SK-N-SH (cell line): ENCODE data around the gene NCAM1.

Experiments
- CHD2 ChIP-seq: fragments of 150-350 bp; IDR thresholded peaks from 2 replicates; pipeline ENCODE4 v1.6.1; 2018; ENCODE audit warnings: low read length; ENCODE audit not compliant: partially characterized antibody
- GATA2 ChIP-seq: sonication (generic); formaldehyde crosslinking; IDR thresholded peaks from 2 replicates; pipeline ENCODE4 v1.5.0; 2020; ENCODE audit warnings: mild to moderate bottlenecking, missing genetic modification reagents
- POLR2AphosphoS5 ChIP-seq: IDR thresholded peaks from 2 replicates; pipeline ENCODE4 v1.6.1; 2012; ENCODE audit warnings: low read depth, low read length
- RAD21 ChIP-seq: IDR thresholded peaks from 2 replicates; pipeline ENCODE4 v1.6.1; 2012; ENCODE audit warnings: mild to moderate bottlenecking, low read length
- SIN3A ChIP-seq: IDR thresholded peaks from 2 replicates; pipeline ENCODE4 v1.6.1; 2012; ENCODE audit warnings: low read depth, mild to moderate bottlenecking, low read length, moderate library complexity, borderline replicate concordance
- TF ChIP-seq, protein P1 (sequence below): fragments of 200-600 bp; sonication (generic); IDR thresholded peaks from 2 replicates; pipeline ENCODE4 v1.6.1; 2017; ENCODE audit warnings: antibody characterized with exemption, mild to moderate bottlenecking, moderate library complexity

- TF ChIP-seq, protein P1, sequence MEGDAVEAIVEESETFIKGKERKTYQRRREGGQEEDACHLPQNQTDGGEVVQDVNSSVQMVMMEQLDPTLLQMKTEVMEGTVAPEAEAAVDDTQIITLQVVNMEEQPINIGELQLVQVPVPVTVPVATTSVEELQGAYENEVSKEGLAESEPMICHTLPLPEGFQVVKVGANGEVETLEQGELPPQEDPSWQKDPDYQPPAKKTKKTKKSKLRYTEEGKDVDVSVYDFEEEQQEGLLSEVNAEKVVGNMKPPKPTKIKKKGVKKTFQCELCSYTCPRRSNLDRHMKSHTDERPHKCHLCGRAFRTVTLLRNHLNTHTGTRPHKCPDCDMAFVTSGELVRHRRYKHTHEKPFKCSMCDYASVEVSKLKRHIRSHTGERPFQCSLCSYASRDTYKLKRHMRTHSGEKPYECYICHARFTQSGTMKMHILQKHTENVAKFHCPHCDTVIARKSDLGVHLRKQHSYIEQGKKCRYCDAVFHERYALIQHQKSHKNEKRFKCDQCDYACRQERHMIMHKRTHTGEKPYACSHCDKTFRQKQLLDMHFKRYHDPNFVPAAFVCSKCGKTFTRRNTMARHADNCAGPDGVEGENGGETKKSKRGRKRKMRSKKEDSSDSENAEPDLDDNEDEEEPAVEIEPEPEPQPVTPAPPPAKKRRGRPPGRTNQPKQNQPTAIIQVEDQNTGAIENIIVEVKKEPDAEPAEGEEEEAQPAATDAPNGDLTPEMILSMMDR = no peak
- TF ChIP-seq RAD21 (no peak), CHD2 (no peak), POLR2AphosphoS5 (no peak), SIN3A (no peak), GATA2 (CRISPR knock-in tag) (no peak)
These were observed 326.6 kb downstream of the NCAM1 start for GRCh38 chr11:113287801-113288200.
